NCI-H1092 treated with DMSO at 0.1 percent for 48 hours (cell line): ENCODE data around the gene SLC35F5.
"Not testable (repeated sequence)": the region's sequence is repeated elsewhere in the genome, so short reads cannot be mapped to it uniquely, and the experiment has no call there.

Experiments
- DNase-seq: peaks from one replicate; lab custom pipeline; 2025; lab: John Stamatoyannopoulos, UW

The SLC35F5 gene

GRCh38 chr2:113697516-113697915, 58.9 kb downstream of the SLC35F5 start:
- DNase-seq, result no peak

- DNase-seq, result no peak
Observed at GRCh38 chr2:113694438-113694837, 62.0 kb downstream of the SLC35F5 start.

GRCh38 chr2:113692698-113693428, 63.6 kb downstream of the SLC35F5 start:
- DNase-seq, result no peak

- not testable (repeated sequence) for DNase-seq
Observed at GRCh38 chr2:113690871-113691270, 65.6 kb downstream of the SLC35F5 start.

- DNase-seq, result no peak
Observed at GRCh38 chr2:113686537-113686936, 69.9 kb downstream of the SLC35F5 start.

GRCh38 chr2:113685471-113685870, 71.0 kb downstream of the SLC35F5 start:
- DNase-seq, result no peak

GRCh38 chr2:113679457-113679856, 77.0 kb downstream of the SLC35F5 start:
- no peak for DNase-seq

GRCh38 chr2:113677330-113677729, 79.1 kb downstream of the SLC35F5 start:
- no peak for DNase-seq

GRCh38 chr2:113676623-113677266, 79.7 kb downstream of the SLC35F5 start:
- no peak for DNase-seq

GRCh38 chr2:113675875-113676274, 80.6 kb downstream of the SLC35F5 start:
- DNase-seq, result no peak

GRCh38 chr2:113672326-113672932, 84.0 kb downstream of the SLC35F5 start:
- DNase-seq, result no peak

GRCh38 chr2:113669013-113669412, 87.4 kb downstream of the SLC35F5 start:
- DNase-seq, result not testable (repeated sequence)

- DNase-seq, result not testable (repeated sequence)
Observed at GRCh38 chr2:113664761-113665533, 91.5 kb downstream of the SLC35F5 start.

GRCh38 chr2:113663285-113664060, 93.0 kb downstream of the SLC35F5 start:
- DNase-seq, result not testable (repeated sequence)
